K562 (cell line): Measurements from ENCODE around the gene IP6K1. TPM values are rescaled to one million over a fixed set of nuclear protein-coding genes. Genes with fewer than 3 reads are reported as not detected.

ENCODE experiments used
- ARID1B ChIP-seq: fragments of 450-650 bp; IDR thresholded peaks from 2 replicates; pipeline ENCODE4 v1.6.1; 2016; ENCODE audit warnings: antibody characterized with exemption, mild to moderate bottlenecking, inconsistent platforms
- HNRNPH1 ChIP-seq: fragments of 200-400 bp; formaldehyde crosslinking; optimal IDR thresholded peaks from 2 replicates; pipeline ENCODE3; 2017; ENCODE audit warnings: low read depth, mild to moderate bottlenecking, low read length, moderate library complexity
- HOMEZ ChIP-seq: fragments of 250-450 bp; sonication (Bioruptor Pico); IDR thresholded peaks from 2 replicates; pipeline ENCODE4 v1.4.0; 2020; ENCODE audit warnings: mild to moderate bottlenecking, moderate library complexity
- JUNB ChIP-seq: fragments of 450-650 bp; formaldehyde crosslinking; conservative IDR thresholded peaks from 2 replicates; pipeline ENCODE4 v1.4.0; 2020; ENCODE audit warnings: mild to moderate bottlenecking
- L3MBTL2 ChIP-seq: fragments of 450-650 bp; IDR thresholded peaks from 2 replicates; pipeline ENCODE4 v1.6.1; 2016; ENCODE audit warnings: mild to moderate bottlenecking, moderate library complexity
- MECOM ChIP-seq: fragments of 250-450 bp; sonication (Bioruptor Pico); IDR thresholded peaks from 2 replicates; pipeline ENCODE4 v1.8.0; 2022; ENCODE audit warnings: inconsistent platforms
- MGA ChIP-seq: fragments of 450-650 bp; IDR thresholded peaks from 2 replicates; pipeline ENCODE4 v1.6.1; 2016; ENCODE audit warnings: mild to moderate bottlenecking, moderate library complexity
- RBM22 ChIP-seq: fragments of 200-400 bp; formaldehyde crosslinking; IDR thresholded peaks from 2 replicates; pipeline ENCODE4 v1.6.1; 2018; ENCODE audit warnings: low read length, low read depth; ENCODE audit not compliant: poor library complexity, severe bottlenecking
- SIN3B ChIP-seq: fragments of 450-650 bp; IDR thresholded peaks from 2 replicates; pipeline ENCODE4 v1.6.1; 2017; ENCODE audit warnings: low read depth, mild to moderate bottlenecking, moderate library complexity
- SP2 ChIP-seq: IDR thresholded peaks from 2 replicates; pipeline ENCODE4 v1.6.1; 2011; ENCODE audit warnings: mild to moderate bottlenecking, low read depth, low read length, moderate library complexity; ENCODE audit not compliant: poor library complexity, severe bottlenecking; ENCODE audit errors: extremely low read depth
- ZNF707 ChIP-seq: fragments of 250-450 bp; sonication (Bioruptor Pico); conservative IDR thresholded peaks from 2 replicates; pipeline ENCODE4 v1.8.0; 2022; ENCODE audit warnings: inconsistent platforms, mild to moderate bottlenecking, moderate library complexity
- polyA plus RNA-seq, 8 experiments: library from polyadenylated mRNA; depleted of rRNA in 4 of 8; stranded (reverse) in 5 of 8; unstranded in 3 of 8; fragments of >200 nt; fragmentation: Nextera tagmentation in 2 of 8; fragmentation: Illumina TruSeq in 1 of 8; extraction: Ambion mirVana in 2 of 8; extraction: Trizol in 1 of 8; gene quantifications; 2 replicates each; pipeline versions ENCODE4 v1.2.1 to v1.2.3, GENCODE V29; 2011 to 2014; ENCODE audit warnings: inconsistent platforms in 1 of 8, missing spikeins in 1 of 8
- total RNA-seq, 7 experiments: library from RNA; depleted of rRNA in 6 of 7; stranded (reverse); fragments of >200 nt in 6 of 7; fragmentation: Illumina TruSeq in 2 of 7; extraction: Trizol in 2 of 7; gene quantifications; 2 replicates each; pipeline versions ENCODE4 v1.2.1 to v1.2.3, GENCODE V29; 2011 to 2021; ENCODE audit warnings: low replicate concordance in 1 of 7

IP6K1 gene
- total and polyA plus RNA-seq, 9 of the 15 experiments (the other 6 are each of a cell fraction or from before 2014, with no cell fraction given) = 0.46 to 29.2 (median 13.1) TPM

GRCh38 chr3:49723296-49723627, 63.1 kb downstream of the IP6K1 start (continued):
- peak; percentile 21; the same call in 1 of the 2 replicates for TF ChIP-seq MGA
- TF ChIP-seq JUNB (CRISPR knock-in tag) = no peak
- TF ChIP-seq SP2 = no peak
- no peak for TF ChIP-seq SIN3B
- no peak for TF ChIP-seq L3MBTL2
- TF ChIP-seq HOMEZ (CRISPR knock-in tag) = no peak
- TF ChIP-seq RBM22 = no peak
- TF ChIP-seq ZNF707 (CRISPR knock-in tag) = no peak
- no peak for TF ChIP-seq HNRNPH1
- no peak for TF ChIP-seq ARID1B
- no peak for TF ChIP-seq MECOM (CRISPR knock-in tag)
